Urothelium cell line (cell line): ENCODE data around the gene PRTN3.

Experiments
- DNase-seq: peaks from one replicate; pipeline ENCODE4 v3.0.0; 2011; ENCODE audit warnings: low spot score, mixed read lengths
- FAIRE-seq: peaks from 2 replicates; lab custom pipeline; 2011; peaks lifted over from hg19 to GRCh38; lab: Jason Lieb, UNC

The PRTN3 gene

GRCh38 chr19:802498-803098, 38.2 kb upstream of the PRTN3 start:
- no peak for FAIRE-seq
- DNase-seq = no peak

- FAIRE-seq = no peak
These were observed 37.7 kb upstream of the PRTN3 start for GRCh38 chr19:803099-803561.

GRCh38 chr19:803686-804418, 36.9 kb upstream of the PRTN3 start:
- FAIRE-seq (no peak), DNase-seq (no peak)

More at GRCh38 chr19:803099-803561, 37.7 kb upstream of the PRTN3 start:
- no peak for DNase-seq

- DNase-seq = no peak
These were observed 36.2 kb upstream of the PRTN3 start for GRCh38 chr19:804419-805165.

GRCh38 chr19:805166-805551, 35.6 kb upstream of the PRTN3 start:
- FAIRE-seq (no peak), DNase-seq (no peak)

More at GRCh38 chr19:804419-805165, 36.2 kb upstream of the PRTN3 start:
- no peak for FAIRE-seq

GRCh38 chr19:805600-806550, 34.9 kb upstream of the PRTN3 start:
- FAIRE-seq (no peak), DNase-seq (no peak)

GRCh38 chr19:806815-807421, 33.9 kb upstream of the PRTN3 start:
- FAIRE-seq (no peak), DNase-seq (no peak)

DNA sequence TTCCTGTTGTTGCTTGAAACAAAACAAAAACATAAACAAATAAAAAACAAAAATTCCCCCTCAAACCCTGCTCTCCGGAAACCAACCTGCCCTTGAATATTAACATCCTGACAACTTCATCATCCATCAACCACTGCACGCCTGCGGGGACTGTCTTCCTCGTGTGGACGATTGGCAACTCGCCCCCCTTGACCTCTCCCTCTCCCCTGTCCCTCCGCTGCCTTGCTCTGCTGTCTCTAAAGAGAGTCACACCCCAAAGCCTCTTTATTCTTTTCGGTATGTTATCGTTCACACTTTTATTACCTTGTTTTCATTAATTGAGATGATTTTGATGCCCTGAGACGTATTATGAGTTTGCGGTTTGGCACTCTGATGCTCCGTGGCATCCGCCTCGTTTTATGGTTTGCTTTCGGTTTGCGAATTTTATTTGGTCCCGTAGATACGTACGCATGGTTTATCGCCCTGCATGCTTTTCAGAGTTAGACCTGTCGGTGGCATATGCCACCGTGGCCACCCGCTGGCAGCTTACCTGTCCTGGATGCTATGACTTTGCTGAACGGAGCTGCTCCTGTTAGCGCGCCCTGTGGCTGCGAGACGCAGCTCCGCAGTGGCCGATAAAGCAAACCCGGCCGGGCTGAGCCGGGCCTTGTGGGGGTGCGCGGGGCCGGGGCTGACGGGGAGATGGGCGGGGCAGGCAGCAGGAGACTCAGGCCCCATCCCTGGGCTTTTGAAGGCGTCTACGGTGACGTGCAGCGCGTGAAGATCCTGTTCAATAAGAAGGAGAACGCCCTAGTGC, 33.0 kb upstream of the PRTN3 start:
- no peak for DNase-seq
- FAIRE-seq = no peak

DNA sequence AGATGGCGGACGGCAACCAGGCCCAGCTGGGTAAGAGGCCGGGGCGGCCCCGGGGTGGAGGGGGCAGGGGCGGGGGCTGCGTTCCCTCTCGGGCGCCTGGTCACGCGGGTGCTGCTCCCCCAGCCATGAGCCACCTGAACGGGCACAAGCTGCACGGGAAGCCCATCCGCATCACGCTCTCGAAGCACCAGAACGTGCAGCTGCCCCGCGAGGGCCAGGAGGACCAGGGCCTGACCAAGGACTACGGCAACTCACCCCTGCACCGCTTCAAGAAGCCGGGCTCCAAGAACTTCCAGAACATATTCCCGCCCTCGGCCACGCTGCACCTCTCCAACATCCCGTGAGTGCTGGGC, 32.4 kb upstream of the PRTN3 start:
- no peak for FAIRE-seq

GRCh38 chr19:810077-810855, 30.5 kb upstream of the PRTN3 start:
- DNase-seq (no peak), FAIRE-seq (no peak)

More for the DNA sequence above, 32.4 kb upstream of the PRTN3 start:
- no peak for DNase-seq

GRCh38 chr19:810883-811489, 29.8 kb upstream of the PRTN3 start:
- no peak for FAIRE-seq

GRCh38 chr19:811506-812048, 29.2 kb upstream of the PRTN3 start:
- FAIRE-seq (no peak), DNase-seq (no peak)

More at GRCh38 chr19:810883-811489, 29.8 kb upstream of the PRTN3 start:
- DNase-seq = no peak

DNA sequence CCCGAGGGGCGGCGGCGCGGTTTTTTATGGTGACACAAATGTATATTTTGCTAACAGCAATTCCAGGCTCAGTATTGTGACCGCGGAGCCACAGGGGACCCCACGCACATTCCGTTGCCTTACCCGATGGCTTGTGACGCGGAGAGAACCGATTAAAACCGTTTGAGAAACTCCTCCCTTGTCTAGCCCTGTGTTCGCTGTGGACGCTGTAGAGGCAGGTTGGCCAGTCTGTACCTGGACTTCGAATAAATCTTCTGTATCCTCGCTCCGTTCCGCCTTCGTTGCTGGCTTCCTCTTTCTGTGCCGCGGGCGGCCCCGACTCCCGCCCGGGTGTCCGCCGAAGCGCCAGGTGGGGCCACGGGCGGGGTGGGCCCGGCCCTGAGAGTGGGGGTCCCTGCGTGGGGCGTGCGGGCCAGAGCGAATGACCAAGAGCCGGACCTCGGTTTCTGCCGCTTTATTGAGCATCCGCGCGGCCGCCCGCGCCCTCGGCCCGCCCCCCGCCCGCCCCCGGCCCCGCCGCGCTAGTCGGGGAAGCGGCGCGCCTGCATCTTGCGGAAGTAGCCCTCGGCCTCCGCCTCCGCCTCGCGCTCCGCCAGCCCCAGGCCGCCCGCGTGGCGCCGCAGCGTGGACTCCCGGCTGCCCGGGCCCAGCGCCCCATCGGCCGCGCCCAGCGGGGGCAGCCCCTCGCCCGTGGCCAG, 28.6 kb upstream of the PRTN3 start:
- no peak for FAIRE-seq
- DNase-seq = no peak

- FAIRE-seq = no peak
These were observed 28.0 kb upstream of the PRTN3 start for GRCh38 chr19:812747-813218.

DNA sequence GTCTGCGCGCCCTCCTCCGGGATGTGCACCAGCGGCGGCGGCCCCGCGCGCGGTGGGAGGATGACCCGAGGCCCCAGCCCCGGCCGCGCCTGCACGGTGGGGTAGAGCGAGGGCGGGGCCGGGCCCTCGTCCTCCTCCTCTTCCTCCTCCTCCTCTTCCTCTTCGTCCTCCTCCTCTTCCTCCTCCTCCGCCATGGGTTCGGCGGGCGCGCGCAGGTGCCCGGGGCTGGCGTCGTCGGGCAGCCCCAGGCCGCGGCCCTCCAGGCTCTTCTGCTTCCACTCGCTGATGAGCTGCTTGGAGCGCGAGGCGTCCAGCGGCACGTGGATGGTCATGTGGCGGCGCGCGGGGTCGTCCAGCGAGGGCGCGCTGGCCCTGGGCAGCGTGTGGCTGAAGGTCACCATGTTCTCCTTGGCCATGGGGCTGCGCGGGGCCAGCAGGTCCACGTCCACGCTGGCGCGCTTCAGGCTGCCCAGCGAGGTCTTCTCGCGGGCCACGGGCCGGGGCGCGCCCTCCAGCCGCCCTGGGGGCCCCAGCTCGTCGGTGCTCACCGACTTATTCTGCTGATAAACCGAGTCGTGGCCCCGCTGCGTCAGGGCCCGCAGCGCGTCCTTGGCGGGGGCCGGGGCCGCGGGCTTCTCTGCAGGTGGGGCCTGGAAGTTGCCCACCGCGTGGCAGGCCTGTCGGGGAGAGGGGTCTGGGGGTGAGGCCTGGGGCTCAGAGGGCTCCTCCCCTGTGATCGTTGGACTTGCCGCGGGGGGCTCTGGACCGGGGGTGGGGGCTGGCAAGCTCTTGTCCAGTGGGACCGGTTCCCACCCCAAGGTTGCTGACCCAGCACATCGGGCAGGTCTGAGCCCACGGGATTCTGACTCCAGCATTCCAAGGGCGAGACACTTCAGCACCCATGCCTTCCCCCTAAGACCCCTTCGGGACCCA, 27.3 kb upstream of the PRTN3 start:
- FAIRE-seq = no peak
- DNase-seq = no peak

More at GRCh38 chr19:812747-813218, 28.0 kb upstream of the PRTN3 start:
- DNase-seq = no peak
